Endothelial cell of umbilical vein (primary cell): ENCODE results near the gene INSRR. TPM values are rescaled to one million over a fixed set of nuclear protein-coding genes. Genes with fewer than 3 reads are reported as not detected.

Experiments
- BruUV-seq: library from RNA; stranded (reverse); fragments of 400-500 nt; replicated peaks from 2 replicates; lab custom pipeline; 2021; lab: Mats Ljungman, UMichigan
- CTCF ChIA-PET: fragments of 300-600, 350-600 bp; sonication (Branson Sonifier 250); formaldehyde crosslinking; loops from one replicate; lab custom pipeline; 2021; ENCODE audit warnings: antibody characterized with exemption, inconsistent platforms; lab: Charles Lee
- POLR2A ChIA-PET: fragments of 300-600, 350-600 bp; sonication (Branson Sonifier 250); formaldehyde crosslinking; loops from one replicate; lab custom pipeline; 2021; ENCODE audit warnings: antibody characterized with exemption, inconsistent platforms; lab: Charles Lee
- DNase-seq: peaks from one replicate; pipeline ENCODE4 v3.0.0-alpha.2; 2011; ENCODE audit warnings: low read depth, low spot score
- FAIRE-seq: peaks from 2 replicates; lab custom pipeline; 2011; peaks lifted over from hg19 to GRCh38; lab: Jason Lieb, UNC
- H2AFZ ChIP-seq: 2 replicates; pipeline ENCODE4 v1.6.0; 2012; ENCODE audit warnings: low read depth, low read length, control low read depth, inconsistent platforms
- H3K27ac ChIP-seq: 2 replicates; pipeline ENCODE4 v1.5.1; 2011; ENCODE audit warnings: low read depth, mild to moderate bottlenecking, control low read depth, low read length, moderate library complexity; ENCODE audit not compliant: insufficient read depth
- H3K27me3 ChIP-seq, 2 experiments: 2 replicates each; pipeline versions ENCODE4 v1.6.0 to v1.6.1; 2011; ENCODE audit warnings: low read length in 2 of 2, mixed read lengths in 1 of 2; ENCODE audit not compliant: control insufficient read depth in 2 of 2, insufficient read depth in 2 of 2
- H3K36me3 ChIP-seq, 2 experiments: 2 replicates in 1 of 2; 3 replicates in 1 of 2; pipeline ENCODE4 v1.5.1; 2011; ENCODE audit warnings: low read length in 2 of 2, mild to moderate bottlenecking in 1 of 2, moderate library complexity in 1 of 2; ENCODE audit not compliant: control insufficient read depth in 2 of 2, insufficient read depth in 2 of 2; ENCODE audit errors: extremely low read depth in 1 of 2
- H3K4me1 ChIP-seq: 3 replicates; pipeline ENCODE4 v1.5.1; 2011; ENCODE audit warnings: mild to moderate bottlenecking, low read length; ENCODE audit not compliant: control insufficient read depth, insufficient read depth; ENCODE audit errors: extremely low read depth
- H3K4me2 ChIP-seq: 2 replicates; pipeline ENCODE4 v1.6.1; 2011; ENCODE audit warnings: low read length, control low read depth, mixed read lengths; ENCODE audit not compliant: insufficient read depth
- H3K4me3 ChIP-seq, 3 experiments: fragments of 200-600 bp in 1 of 3; sonication (generic), shearing (Covaris generic) in 1 of 3; replicated peaks in 1 of 3; 2 replicates each; pipeline ENCODE4 v1.5.1; 2011 to 2016; ENCODE audit warnings: control low read depth in 3 of 3, low read length in 3 of 3, mild to moderate bottlenecking in 2 of 3, inconsistent platforms in 1 of 3, low read depth in 1 of 3, moderate library complexity in 1 of 3; ENCODE audit not compliant: insufficient read depth in 1 of 3
- H3K79me2 ChIP-seq: 2 replicates; pipeline ENCODE4 v1.6.0; 2012; ENCODE audit warnings: low read length, inconsistent platforms; ENCODE audit not compliant: control insufficient read depth, insufficient read depth
- H3K9ac ChIP-seq: replicated peaks from 2 replicates; pipeline ENCODE3; 2011; ENCODE audit warnings: low read length, control low read depth; ENCODE audit not compliant: insufficient read depth; ENCODE audit errors: extremely low read depth
- H3K9me1 ChIP-seq: replicated peaks from 3 replicates; pipeline ENCODE4 v1.6.0; 2011; ENCODE audit warnings: mild to moderate bottlenecking, low read length; ENCODE audit not compliant: control insufficient read depth, insufficient read depth; ENCODE audit errors: extremely low read depth
- H3K9me3 ChIP-seq: replicated peaks from 2 replicates; pipeline ENCODE4 v1.5.1; 2012; ENCODE audit warnings: low read length, inconsistent platforms; ENCODE audit not compliant: control insufficient read depth, insufficient read depth
- H4K20me1 ChIP-seq: replicated peaks from 2 replicates; pipeline ENCODE3; 2011; ENCODE audit warnings: mild to moderate bottlenecking, low read length; ENCODE audit not compliant: control insufficient read depth, insufficient read depth; ENCODE audit errors: extremely low read depth
- CTCF ChIP-seq, 2 donors: IDR thresholded peaks; 1 replicate in 1 of 2; 2 replicates in 1 of 2; pipeline ENCODE4 v1.5.1; 2011; ENCODE audit warnings: low read length in 2 of 2, mild to moderate bottlenecking in 2 of 2, moderate library complexity in 2 of 2, control low read depth in 1 of 2, inconsistent platforms in 1 of 2, low read depth in 1 of 2; ENCODE audit not compliant: insufficient read depth in 1 of 2; ENCODE audit errors: extremely low read depth in 1 of 2
- EZH2 ChIP-seq: IDR thresholded peaks from 2 replicates; pipeline ENCODE4 v1.6.1; 2012; ENCODE audit warnings: borderline replicate concordance, low read depth, mild to moderate bottlenecking, moderate library complexity, low read length, inconsistent platforms; ENCODE audit not compliant: severe bottlenecking
- FOS ChIP-seq: IDR thresholded peaks from 2 replicates; pipeline ENCODE4 v1.6.1; 2011; ENCODE audit warnings: mild to moderate bottlenecking, low read length, moderate library complexity, borderline replicate concordance; ENCODE audit not compliant: insufficient read depth
- MYC ChIP-seq: IDR thresholded peaks from one replicate; pipeline ENCODE4 v1.6.1; 2011; ENCODE audit warnings: mild to moderate bottlenecking, low read depth, low read length
- POLR2A ChIP-seq: IDR thresholded peaks from 2 replicates; pipeline ENCODE4 v1.6.1; 2012; ENCODE audit warnings: low read depth, mild to moderate bottlenecking, control low read depth, low read length
- POLR2AphosphoS5 ChIP-seq: IDR thresholded peaks from 2 replicates; pipeline ENCODE4 v1.6.1; 2012; ENCODE audit warnings: low read depth, mild to moderate bottlenecking, control low read depth, low read length, moderate library complexity; ENCODE audit not compliant: insufficient read depth
- dilution Hi-C: fragments of 300-500 bp; cut with MboI; formaldehyde crosslinking; loops from one replicate; pipeline ENCODE4 v1.15.0; 2019; ENCODE audit warnings: low sequenced_read_pairs; ENCODE audit not compliant: extremely low pct_ligation_motif_present
- intact Hi-C: fragments of 100-400 bp; cut with micrococcal nuclease; formaldehyde crosslinking; loops from one replicate; pipeline ENCODE4 v1.10.0; 2022
- polyA plus RNA-seq, 4 experiments: library from polyadenylated mRNA; depleted of rRNA in 3 of 4; stranded (reverse) in 3 of 4; unstranded in 1 of 4; fragments of >200 nt; gene quantifications; 2 replicates each; pipeline versions ENCODE4 v1.2.1 to v1.2.3, GENCODE V29; 2011 to 2012; ENCODE audit warnings: missing spikeins in 1 of 4
- total RNA-seq: library from RNA; stranded (reverse); gene quantifications from 2 replicates; pipeline ENCODE4 v1.2.3, GENCODE V29; 2021

Gene INSRR
- total and polyA plus RNA-seq, 2 donors (not counting 3 experiments of a cell fraction or from before 2014, with no cell fraction given), result not detected

GRCh38 chr1:156869455-156869854, 10.5 kb upstream of the INSRR start:
- Histone ChIP-seq H3K27ac (no peak overlapping the region), H3K9me1 (no peaks in the 10 kb centered on the region), H3K36me3 (no peaks in the 10 kb centered on the region), H3K4me1 (peaks cover 10% of the 10 kb centered on the region), H3K4me3 (no peak overlapping the region), H3K4me2 (no peak overlapping the region), H3K27me3 (no peaks in the 10 kb centered on the region), H3K9me3 (no peaks in the 10 kb centered on the region), H3K9ac (no peak overlapping the region), H3K79me2 (no peaks in the 10 kb centered on the region), H4K20me1 (no peaks in the 10 kb centered on the region), H2AFZ (no peak overlapping the region)
- dilution Hi-C loops (no loop called here), intact Hi-C loops (no loop called here)
- no peak for FAIRE-seq
- no TSS peak for BruUV-seq
- POLR2A ChIA-PET, result no interaction called here
- no peak for DNase-seq
- CTCF ChIA-PET, result interaction anchor here (1.3 to 2.4 kb wide), 4 partner anchors 10 to 180 kb away, joined by 4 to 15 read pairs (median 8); partner anchors contain the start of genes INSRR and NTRK1
- no peak for TF ChIP-seq FOS
- no peak for TF ChIP-seq CTCF (IDR thresholded peaks at IDR 0.05; ENCODE audit: extremely low read depth in 1 of 2, insufficient read depth in 1 of 2, low read depth in 1 of 2, low read length in 2 of 2)
- TF ChIP-seq POLR2AphosphoS5, result no peak
- no peak for TF ChIP-seq MYC
- no peak for TF ChIP-seq EZH2
- TF ChIP-seq POLR2A, result no peak

DNA sequence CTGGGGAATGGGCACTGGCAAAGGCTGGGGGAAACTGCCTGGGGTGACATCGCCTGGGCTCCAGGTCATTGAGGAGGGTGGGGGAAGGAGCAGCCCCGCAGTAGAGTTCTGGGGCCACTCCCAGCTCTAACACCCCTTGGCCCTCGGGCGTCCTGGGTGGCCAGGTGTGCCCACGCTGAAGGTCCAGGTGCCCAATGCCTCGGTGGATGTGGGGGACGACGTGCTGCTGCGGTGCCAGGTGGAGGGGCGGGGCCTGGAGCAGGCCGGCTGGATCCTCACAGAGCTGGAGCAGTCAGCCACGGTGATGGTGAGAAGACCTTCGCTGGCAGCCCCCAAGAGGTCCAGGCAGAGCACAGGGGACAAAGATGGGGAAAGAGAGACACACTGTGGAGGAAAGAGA, 9.4 kb upstream of the INSRR start:
- dilution Hi-C loops (no loop called here), intact Hi-C loops (no loop called here)
- no peak overlapping the region for H3K27ac ChIP-seq
- H3K4me2 ChIP-seq, result no peak overlapping the region
- FAIRE-seq, result no peak
- no peak overlapping the region for H2AFZ ChIP-seq
- no peaks in the 10 kb centered on the region for H3K27me3 ChIP-seq
- H3K9me1 ChIP-seq, result no peaks in the 10 kb centered on the region
- peaks cover 10% of the 10 kb centered on the region for H3K4me1 ChIP-seq
- TF ChIP-seq CTCF (IDR thresholded peaks at IDR 0.05; ENCODE audit: extremely low read depth in 1 of 2, insufficient read depth in 1 of 2, low read depth in 1 of 2, low read length in 2 of 2), result no peak
- H4K20me1 ChIP-seq, result no peaks in the 10 kb centered on the region
- no peaks in the 10 kb centered on the region for H3K79me2 ChIP-seq
- no peak overlapping the region for H3K4me3 ChIP-seq
- H3K9ac ChIP-seq, result no peak overlapping the region
- no peaks in the 10 kb centered on the region for H3K9me3 ChIP-seq
- no TSS peak for BruUV-seq
- ChIA-PET CTCF (interaction anchor here (0.6 kb wide), 1 partner anchor 22 kb away, joined by 3 read pairs; no protein-coding TSS in a partner anchor), POLR2A (no interaction called here)
- no peaks in the 10 kb centered on the region for H3K36me3 ChIP-seq
- no peak for DNase-seq
